COR-L47 (cell line): ENCODE results near the gene TSSK6.

Experiments
- DNase-seq: peaks from one replicate; lab custom pipeline; 2025; lab: John Stamatoyannopoulos, UW

TSSK6 gene

GRCh38 chr19:19530889-19531288, 15.5 kb upstream of the TSSK6 start:
- no peak for DNase-seq

GRCh38 chr19:19530423-19530804, 15.1 kb upstream of the TSSK6 start:
- DNase-seq, result no peak

- DNase-seq, result no peak
These were observed 14.6 kb upstream of the TSSK6 start for GRCh38 chr19:19529783-19530422.

GRCh38 chr19:19528721-19529490, 13.6 kb upstream of the TSSK6 start, which contains the start of gene YJEFN3:
YJEFN3 (plus strand) TSS chr19:19528911; CDS start chr19:19528933, 22 bp downstream.
- DNase-seq, result no peak

GRCh38 chr19:19527674-19528625, 12.6 kb upstream of the TSSK6 start:
- DNase-seq, result no peak

- no peak for DNase-seq
These were observed 12.0 kb upstream of the TSSK6 start for GRCh38 chr19:19527371-19527656.

- no peak for DNase-seq
These were observed 11.4 kb upstream of the TSSK6 start for GRCh38 chr19:19526581-19527370.

GRCh38 chr19:19525611-19526380, 10.4 kb upstream of the TSSK6 start:
- no peak for DNase-seq

GRCh38 chr19:19524053-19524452, 8.7 kb upstream of the TSSK6 start:
- no peak for DNase-seq

GRCh38 chr19:19523177-19523576, 7.8 kb upstream of the TSSK6 start:
- DNase-seq, result no peak

- DNase-seq, result no peak
These were observed 5.6 kb upstream of the TSSK6 start for GRCh38 chr19:19520989-19521388.

GRCh38 chr19:19517235-19517619, 1.9 kb upstream of the TSSK6 start:
- DNase-seq, result no peak

- DNase-seq, result peak; percentile 82
These were observed 533 bp upstream of the TSSK6 start, which contains the start of gene NDUFA13 for GRCh38 chr19:19515642-19516519. NDUFA13 (plus strand) TSS chr19:19516225; CDS start chr19:19516239, 14 bp downstream.

GRCh38 chr19:19514215-19514657, 1.1 kb downstream of the TSSK6 start:
- no peak for DNase-seq

- no peak for DNase-seq
These were observed 1.7 kb downstream of the TSSK6 start for GRCh38 chr19:19513682-19514081.

GRCh38 chr19:19510432-19510831, 4.9 kb downstream of the TSSK6 start:
- DNase-seq, result no peak

GRCh38 chr19:19508217-19508616, 7.1 kb downstream of the TSSK6 start:
- DNase-seq, result no peak

- no peak for DNase-seq
These were observed 8.0 kb downstream of the TSSK6 start for GRCh38 chr19:19507354-19507753.

- DNase-seq, result no peak
These were observed 8.8 kb downstream of the TSSK6 start for GRCh38 chr19:19506592-19506991.
